ENCODE data around the gene MAPK10.

GRCh38 chr4:86155766-86156165 lies 204.1 kb downstream of the MAPK10 start:
- TF ChIP-seq, protein P1, sequence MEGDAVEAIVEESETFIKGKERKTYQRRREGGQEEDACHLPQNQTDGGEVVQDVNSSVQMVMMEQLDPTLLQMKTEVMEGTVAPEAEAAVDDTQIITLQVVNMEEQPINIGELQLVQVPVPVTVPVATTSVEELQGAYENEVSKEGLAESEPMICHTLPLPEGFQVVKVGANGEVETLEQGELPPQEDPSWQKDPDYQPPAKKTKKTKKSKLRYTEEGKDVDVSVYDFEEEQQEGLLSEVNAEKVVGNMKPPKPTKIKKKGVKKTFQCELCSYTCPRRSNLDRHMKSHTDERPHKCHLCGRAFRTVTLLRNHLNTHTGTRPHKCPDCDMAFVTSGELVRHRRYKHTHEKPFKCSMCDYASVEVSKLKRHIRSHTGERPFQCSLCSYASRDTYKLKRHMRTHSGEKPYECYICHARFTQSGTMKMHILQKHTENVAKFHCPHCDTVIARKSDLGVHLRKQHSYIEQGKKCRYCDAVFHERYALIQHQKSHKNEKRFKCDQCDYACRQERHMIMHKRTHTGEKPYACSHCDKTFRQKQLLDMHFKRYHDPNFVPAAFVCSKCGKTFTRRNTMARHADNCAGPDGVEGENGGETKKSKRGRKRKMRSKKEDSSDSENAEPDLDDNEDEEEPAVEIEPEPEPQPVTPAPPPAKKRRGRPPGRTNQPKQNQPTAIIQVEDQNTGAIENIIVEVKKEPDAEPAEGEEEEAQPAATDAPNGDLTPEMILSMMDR (IDR thresholded peaks at IDR 0.05): no peak
- TF ChIP-seq POLR2A (IDR thresholded peaks at IDR 0.05): no peak
